ENCODE results near the gene PPIP5K2. TPM values are rescaled to one million over a fixed set of nuclear protein-coding genes. Genes with fewer than 3 reads are reported as not detected.

PPIP5K2 gene
- total RNA-seq, 1 donor from 2014 or later, result 66.3 TPM

DNA sequence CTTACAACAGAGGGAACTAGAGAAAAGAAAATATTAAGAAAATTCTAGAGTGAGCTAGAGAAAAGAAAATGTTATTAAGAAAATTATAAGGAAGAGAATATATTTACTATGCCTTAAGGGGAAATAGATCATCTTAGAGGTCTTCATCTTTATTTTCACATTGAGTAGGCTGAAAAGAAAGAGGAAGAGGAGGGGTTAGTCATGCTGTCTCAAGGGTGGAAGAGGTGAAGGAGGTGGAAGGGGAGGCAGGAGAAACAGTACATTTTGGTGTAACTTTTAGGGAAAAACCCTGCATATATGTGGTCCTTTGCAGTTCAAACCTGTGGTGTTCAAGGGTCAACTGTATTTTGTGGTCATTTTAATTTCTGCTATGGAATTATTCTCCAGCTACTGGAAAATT lies 46.6 kb downstream of the PPIP5K2 start:
- Mint-ChIP-seq H3K4me1 (ENCODE audit: unreplicated experiment) (no peaks in the 10 kb centered on the region), H3K27me3 (ENCODE audit: unreplicated experiment) (no peaks in the 10 kb centered on the region), H3K9me3 (ENCODE audit: unreplicated experiment) (no peaks in the 10 kb centered on the region), H3K27ac (ENCODE audit: unreplicated experiment) (peak overlapping the region; percentile 17), H3K36me3 (ENCODE audit: low read depth, unreplicated experiment) (peaks cover 10% of the 10 kb centered on the region), H3K4me3 (ENCODE audit: unreplicated experiment) (no peak overlapping the region)
- TF ChIP-seq, protein P1, sequence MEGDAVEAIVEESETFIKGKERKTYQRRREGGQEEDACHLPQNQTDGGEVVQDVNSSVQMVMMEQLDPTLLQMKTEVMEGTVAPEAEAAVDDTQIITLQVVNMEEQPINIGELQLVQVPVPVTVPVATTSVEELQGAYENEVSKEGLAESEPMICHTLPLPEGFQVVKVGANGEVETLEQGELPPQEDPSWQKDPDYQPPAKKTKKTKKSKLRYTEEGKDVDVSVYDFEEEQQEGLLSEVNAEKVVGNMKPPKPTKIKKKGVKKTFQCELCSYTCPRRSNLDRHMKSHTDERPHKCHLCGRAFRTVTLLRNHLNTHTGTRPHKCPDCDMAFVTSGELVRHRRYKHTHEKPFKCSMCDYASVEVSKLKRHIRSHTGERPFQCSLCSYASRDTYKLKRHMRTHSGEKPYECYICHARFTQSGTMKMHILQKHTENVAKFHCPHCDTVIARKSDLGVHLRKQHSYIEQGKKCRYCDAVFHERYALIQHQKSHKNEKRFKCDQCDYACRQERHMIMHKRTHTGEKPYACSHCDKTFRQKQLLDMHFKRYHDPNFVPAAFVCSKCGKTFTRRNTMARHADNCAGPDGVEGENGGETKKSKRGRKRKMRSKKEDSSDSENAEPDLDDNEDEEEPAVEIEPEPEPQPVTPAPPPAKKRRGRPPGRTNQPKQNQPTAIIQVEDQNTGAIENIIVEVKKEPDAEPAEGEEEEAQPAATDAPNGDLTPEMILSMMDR (IDR thresholded peaks at IDR 0.05; ENCODE audit: unreplicated experiment), result no peak
- DNase-seq (ENCODE audit: low spot score), result no peak

DNA sequence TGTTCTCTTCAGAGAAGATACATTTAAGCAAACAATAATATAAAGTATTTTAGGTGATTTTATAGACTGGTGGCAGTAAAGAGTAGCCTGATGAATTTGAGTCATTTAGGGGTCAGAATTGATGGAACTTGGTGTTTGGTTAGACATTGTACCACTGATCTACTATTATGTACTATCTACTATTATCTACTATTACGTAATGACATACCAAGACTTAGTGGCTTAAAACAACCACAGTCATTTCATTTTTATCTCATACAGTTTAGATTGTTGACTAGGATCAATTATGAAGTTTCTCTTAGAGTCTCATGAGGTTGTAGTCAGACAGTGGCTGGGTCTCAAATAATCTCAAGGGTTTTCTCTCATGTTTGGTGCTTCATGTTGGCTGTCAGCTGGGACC lies 54.0 kb downstream of the PPIP5K2 start:
- TF ChIP-seq, protein P1 (IDR thresholded peaks at IDR 0.05; ENCODE audit: unreplicated experiment), result no peak
- no peak overlapping the region for H3K4me3 Mint-ChIP-seq (ENCODE audit: unreplicated experiment)
- H3K36me3 Mint-ChIP-seq (ENCODE audit: low read depth, unreplicated experiment), result peaks cover 5% of the 10 kb centered on the region
- H3K9me3 Mint-ChIP-seq (ENCODE audit: unreplicated experiment), result no peaks in the 10 kb centered on the region
- no peak overlapping the region for H3K27ac Mint-ChIP-seq (ENCODE audit: unreplicated experiment)
- no peak for DNase-seq (ENCODE audit: low spot score)
- peaks cover 2% of the 10 kb centered on the region for H3K27me3 Mint-ChIP-seq (ENCODE audit: unreplicated experiment)
- peaks cover 8% of the 10 kb centered on the region for H3K4me1 Mint-ChIP-seq (ENCODE audit: unreplicated experiment)

DNA sequence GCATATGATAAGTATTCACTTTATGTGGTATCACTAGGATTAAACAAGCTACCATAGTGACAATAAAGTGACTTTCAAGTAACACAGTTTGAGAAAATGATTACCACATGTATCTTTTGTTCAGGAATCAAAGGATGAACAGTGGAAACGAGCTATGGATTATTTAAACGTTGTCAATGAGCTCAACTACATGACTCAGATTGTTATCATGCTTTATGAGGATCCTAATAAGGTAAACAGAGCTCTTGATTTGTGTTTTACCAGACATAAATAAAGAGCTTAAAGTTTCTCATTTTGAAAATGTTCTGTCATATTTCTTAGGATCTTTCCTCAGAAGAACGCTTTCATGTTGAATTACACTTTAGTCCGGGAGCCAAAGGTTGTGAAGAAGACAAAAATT lies 57.4 kb downstream of the PPIP5K2 start:
- TF ChIP-seq, protein P1 (IDR thresholded peaks at IDR 0.05; ENCODE audit: unreplicated experiment), result no peak
- Mint-ChIP-seq H3K36me3 (ENCODE audit: low read depth, unreplicated experiment) (peaks cover 5% of the 10 kb centered on the region), H3K27me3 (ENCODE audit: unreplicated experiment) (no peaks in the 10 kb centered on the region), H3K4me3 (ENCODE audit: unreplicated experiment) (no peak overlapping the region), H3K27ac (ENCODE audit: unreplicated experiment) (no peak overlapping the region), H3K9me3 (ENCODE audit: unreplicated experiment) (no peaks in the 10 kb centered on the region), H3K4me1 (ENCODE audit: unreplicated experiment) (no peaks in the 10 kb centered on the region)
- no peak for DNase-seq (ENCODE audit: low spot score)

DNA sequence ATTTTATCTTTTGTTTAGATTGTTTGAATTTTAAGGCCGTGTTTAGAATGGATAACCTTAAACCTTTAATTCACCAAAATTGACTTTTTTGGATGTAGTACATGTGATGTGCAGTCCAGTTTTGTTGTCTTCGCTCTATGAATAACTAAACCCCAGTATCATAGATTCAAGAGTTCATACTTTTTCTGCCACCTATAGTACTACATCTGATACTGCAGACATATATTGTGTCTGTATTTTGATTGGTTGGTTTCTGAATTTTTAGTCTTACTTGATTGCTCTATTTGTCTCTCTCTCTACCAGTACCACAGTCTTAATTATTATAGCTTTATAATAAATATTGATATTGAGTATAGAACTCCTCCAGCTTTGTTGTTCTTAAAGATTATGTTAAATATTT lies 58.1 kb downstream of the PPIP5K2 start:
- no peaks in the 10 kb centered on the region for H3K27me3 Mint-ChIP-seq (ENCODE audit: unreplicated experiment)
- H3K27ac Mint-ChIP-seq (ENCODE audit: unreplicated experiment), result no peak overlapping the region
- TF ChIP-seq, protein P1 (IDR thresholded peaks at IDR 0.05; ENCODE audit: unreplicated experiment), result no peak
- peaks cover 5% of the 10 kb centered on the region for H3K36me3 Mint-ChIP-seq (ENCODE audit: low read depth, unreplicated experiment)
- H3K4me3 Mint-ChIP-seq (ENCODE audit: unreplicated experiment), result no peak overlapping the region
- no peaks in the 10 kb centered on the region for H3K9me3 Mint-ChIP-seq (ENCODE audit: unreplicated experiment)
- no peak for DNase-seq (ENCODE audit: low spot score)
- H3K4me1 Mint-ChIP-seq (ENCODE audit: unreplicated experiment), result no peaks in the 10 kb centered on the region

DNA sequence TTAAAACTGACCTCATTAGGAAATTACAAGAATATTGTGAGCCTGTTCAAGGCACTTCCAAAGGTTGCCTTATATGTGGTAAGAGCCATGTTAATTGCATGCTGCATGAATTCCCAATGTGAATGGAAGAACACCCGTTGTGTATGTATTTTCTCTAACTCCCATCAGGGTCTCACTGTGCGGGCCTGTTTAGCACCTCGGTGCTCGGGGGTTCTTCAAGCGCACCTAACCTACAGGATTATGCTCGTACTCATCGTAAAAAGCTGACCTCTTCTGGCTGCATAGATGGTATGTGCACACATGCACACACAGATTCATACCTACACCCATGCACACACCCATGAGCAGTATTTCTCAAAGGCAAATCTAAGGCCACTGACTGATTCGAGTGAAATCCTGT lies 66.1 kb downstream of the PPIP5K2 start:
- Mint-ChIP-seq H3K4me3 (ENCODE audit: unreplicated experiment) (no peak overlapping the region), H3K27me3 (ENCODE audit: unreplicated experiment) (no peaks in the 10 kb centered on the region), H3K36me3 (ENCODE audit: low read depth, unreplicated experiment) (peaks cover 4% of the 10 kb centered on the region), H3K4me1 (ENCODE audit: unreplicated experiment) (no peaks in the 10 kb centered on the region), H3K27ac (ENCODE audit: unreplicated experiment) (no peak overlapping the region), H3K9me3 (ENCODE audit: unreplicated experiment) (no peaks in the 10 kb centered on the region)
- DNase-seq (ENCODE audit: low spot score), result no peak
- TF ChIP-seq, protein P1 (IDR thresholded peaks at IDR 0.05; ENCODE audit: unreplicated experiment), result no peak
